Chondrocyte (in vitro differentiated cells): Measurements from ENCODE around the gene MARVELD3. TPM values are rescaled to one million over a fixed set of nuclear protein-coding genes. Genes with fewer than 3 reads are reported as not detected.
"Not testable (repeated sequence)": the region's sequence is repeated elsewhere in the genome, so short reads cannot be mapped to it uniquely, and the experiment has no call there.

Experiments used
- DNase-seq: peaks from one replicate; pipeline ENCODE4 v3.0.0; 2021; ENCODE audit warnings: mixed read lengths, low spot score
- H3K27ac Mint-ChIP-seq: one replicate; pipeline ENCODE4 v1.8.0; 2021; ENCODE audit warnings: mild to moderate bottlenecking, moderate library complexity, mixed read lengths; ENCODE audit not compliant: unreplicated experiment
- H3K27me3 Mint-ChIP-seq: 2 replicates; pipeline ENCODE4 v1.8.0; 2021; ENCODE audit warnings: low read depth, mixed read lengths
- H3K36me3 Mint-ChIP-seq: 2 replicates; pipeline ENCODE4 v1.8.0; 2021; ENCODE audit warnings: low read depth, mixed read lengths
- H3K4me1 Mint-ChIP-seq: 2 replicates; pipeline ENCODE4 v1.8.0; 2021; ENCODE audit warnings: low read depth, mild to moderate bottlenecking, mixed read lengths
- H3K4me3 Mint-ChIP-seq: one replicate; pipeline ENCODE4 v1.8.0; 2021; ENCODE audit warnings: mild to moderate bottlenecking, moderate library complexity, mixed read lengths; ENCODE audit not compliant: unreplicated experiment
- H3K9me3 Mint-ChIP-seq: 2 replicates; pipeline ENCODE4 v1.8.0; 2021; ENCODE audit warnings: low read depth, mixed read lengths
- long read RNA-seq: library from polyadenylated mRNA; stranded (forward); transcript quantifications from one replicate; pipeline ENCODE4 v2.0.0, GENCODE V29; 2021
- total RNA-seq: library from RNA; stranded (reverse); gene quantifications from 3 replicates; pipeline ENCODE4 v1.2.1, GENCODE V29; 2021
- TF ChIP-seq, protein P1 (sequence below): fragments of 200-600 bp; sonication (generic); IDR thresholded peaks from 2 replicates; pipeline ENCODE4 v1.5.0; 2021; ENCODE audit warnings: antibody characterized with exemption, mild to moderate bottlenecking, moderate library complexity

The MARVELD3 gene, protein sequence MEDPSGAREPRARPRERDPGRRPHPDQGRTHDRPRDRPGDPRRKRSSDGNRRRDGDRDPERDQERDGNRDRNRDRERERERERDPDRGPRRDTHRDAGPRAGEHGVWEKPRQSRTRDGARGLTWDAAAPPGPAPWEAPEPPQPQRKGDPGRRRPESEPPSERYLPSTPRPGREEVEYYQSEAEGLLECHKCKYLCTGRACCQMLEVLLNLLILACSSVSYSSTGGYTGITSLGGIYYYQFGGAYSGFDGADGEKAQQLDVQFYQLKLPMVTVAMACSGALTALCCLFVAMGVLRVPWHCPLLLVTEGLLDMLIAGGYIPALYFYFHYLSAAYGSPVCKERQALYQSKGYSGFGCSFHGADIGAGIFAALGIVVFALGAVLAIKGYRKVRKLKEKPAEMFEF
- 0.39 to 2.4 TPM (median 2.1 TPM) in 3 replicates for total RNA-seq
- long read RNA-seq, partial matches to known transcripts: 1 of 7 reads
- long read RNA-seq, other reads (novel, unspliced or antisense): 0 of 7 reads

DNA sequence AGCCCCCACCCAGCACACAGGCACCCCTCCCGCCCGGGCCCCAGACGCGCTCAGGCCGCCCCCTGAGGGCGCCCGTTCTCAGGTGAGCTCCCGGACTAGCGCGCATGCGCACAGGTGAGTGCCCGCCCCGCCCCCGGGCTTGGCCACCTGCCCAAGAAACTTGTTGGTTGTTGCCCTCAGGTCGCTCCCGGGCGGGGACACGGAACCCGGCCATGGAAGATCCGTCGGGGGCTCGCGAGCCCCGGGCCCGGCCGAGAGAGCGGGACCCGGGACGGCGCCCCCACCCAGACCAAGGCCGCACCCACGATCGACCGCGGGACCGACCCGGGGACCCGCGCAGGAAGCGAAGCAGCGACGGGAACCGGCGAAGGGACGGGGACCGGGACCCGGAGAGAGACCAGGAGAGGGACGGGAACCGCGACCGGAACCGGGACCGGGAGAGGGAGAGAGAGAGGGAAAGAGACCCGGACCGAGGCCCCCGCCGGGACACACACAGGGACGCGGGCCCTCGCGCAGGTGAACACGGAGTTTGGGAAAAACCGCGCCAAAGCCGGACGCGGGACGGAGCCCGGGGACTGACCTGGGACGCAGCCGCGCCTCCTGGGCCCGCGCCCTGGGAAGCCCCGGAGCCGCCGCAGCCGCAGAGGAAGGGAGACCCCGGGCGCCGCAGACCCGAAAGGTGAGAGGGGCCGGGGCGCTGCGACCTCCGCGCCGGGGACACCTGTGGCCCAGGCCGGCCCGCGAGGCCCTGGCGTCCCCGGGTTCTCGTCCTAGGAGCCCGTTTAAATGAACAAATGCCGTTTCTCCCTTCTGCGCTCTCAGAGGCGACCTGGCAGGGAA, at the start of gene MARVELD3:
Gene MARVELD3 (plus strand): TSS at position 167 of the 840 bp plus-strand sequence. CDS start 46 bp downstream, at position 213.
- no peak for DNase-seq
- Mint-ChIP-seq H3K27ac (no peak within 1 kb of the TSS), H3K4me1 (peaks cover 25% of the 10 kb centered on the region), H3K27me3 (no peaks in the 10 kb centered on the region), H3K4me3 (peak within 1 kb of the TSS; percentile 63), H3K9me3 (no peaks in the 10 kb centered on the region), H3K36me3 (no peaks in the 10 kb centered on the region)
- TF ChIP-seq, protein P1, sequence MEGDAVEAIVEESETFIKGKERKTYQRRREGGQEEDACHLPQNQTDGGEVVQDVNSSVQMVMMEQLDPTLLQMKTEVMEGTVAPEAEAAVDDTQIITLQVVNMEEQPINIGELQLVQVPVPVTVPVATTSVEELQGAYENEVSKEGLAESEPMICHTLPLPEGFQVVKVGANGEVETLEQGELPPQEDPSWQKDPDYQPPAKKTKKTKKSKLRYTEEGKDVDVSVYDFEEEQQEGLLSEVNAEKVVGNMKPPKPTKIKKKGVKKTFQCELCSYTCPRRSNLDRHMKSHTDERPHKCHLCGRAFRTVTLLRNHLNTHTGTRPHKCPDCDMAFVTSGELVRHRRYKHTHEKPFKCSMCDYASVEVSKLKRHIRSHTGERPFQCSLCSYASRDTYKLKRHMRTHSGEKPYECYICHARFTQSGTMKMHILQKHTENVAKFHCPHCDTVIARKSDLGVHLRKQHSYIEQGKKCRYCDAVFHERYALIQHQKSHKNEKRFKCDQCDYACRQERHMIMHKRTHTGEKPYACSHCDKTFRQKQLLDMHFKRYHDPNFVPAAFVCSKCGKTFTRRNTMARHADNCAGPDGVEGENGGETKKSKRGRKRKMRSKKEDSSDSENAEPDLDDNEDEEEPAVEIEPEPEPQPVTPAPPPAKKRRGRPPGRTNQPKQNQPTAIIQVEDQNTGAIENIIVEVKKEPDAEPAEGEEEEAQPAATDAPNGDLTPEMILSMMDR: no peak

DNA sequence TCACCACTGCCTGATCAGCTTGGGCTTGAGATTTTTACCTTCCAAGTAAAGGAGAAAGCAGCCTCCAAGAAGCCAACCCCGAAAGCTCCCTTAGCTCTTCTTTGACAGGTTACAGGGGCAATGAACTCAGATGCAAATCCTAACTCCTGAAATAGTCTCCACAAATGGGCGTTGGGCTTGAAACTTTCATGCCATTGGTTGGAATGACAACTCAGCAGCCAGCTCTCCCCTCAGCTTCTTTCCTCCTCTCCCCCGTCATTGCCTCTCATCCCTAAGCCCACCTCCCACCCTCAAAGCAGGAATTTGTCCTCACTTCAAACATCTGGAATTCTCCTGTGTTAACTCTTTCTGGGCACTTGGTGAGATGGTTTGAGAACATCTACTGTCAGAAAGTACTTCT, 49.0 kb upstream of the MARVELD3 start, which contains the start of gene TAT:
Gene TAT (minus strand): TSS at position 122 of the 400 bp plus-strand sequence. CDS start 677 bp downstream, outside the sequence.
- TF ChIP-seq, protein P1: no peak
- no peaks in the 10 kb centered on the region for H3K4me1 Mint-ChIP-seq
- H3K36me3 Mint-ChIP-seq: no peaks in the 10 kb centered on the region
- H3K9me3 Mint-ChIP-seq: no peaks in the 10 kb centered on the region
- no peak within 1 kb of the TSS for H3K27ac Mint-ChIP-seq
- DNase-seq: no peak
- peaks cover 36% of the 10 kb centered on the region for H3K27me3 Mint-ChIP-seq
- no peak within 1 kb of the TSS for H3K4me3 Mint-ChIP-seq

DNA sequence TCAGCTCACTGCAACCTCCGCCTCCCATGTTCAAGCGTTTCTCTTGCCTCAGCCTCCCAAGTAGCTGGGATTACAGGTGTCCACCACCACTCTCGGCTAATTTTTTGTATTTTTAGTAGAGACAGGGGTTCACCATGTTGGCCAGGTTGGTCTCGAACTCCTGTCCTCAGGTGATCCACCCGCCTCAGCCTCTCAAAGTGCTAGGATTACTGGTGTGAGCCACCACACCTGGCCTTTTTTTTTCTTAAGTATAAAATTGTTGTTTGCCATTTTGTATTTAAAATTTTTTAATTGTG, 43.5 kb upstream of the MARVELD3 start:
- not testable (repeated sequence) for H3K36me3 Mint-ChIP-seq, H3K9me3 Mint-ChIP-seq, H3K4me1 Mint-ChIP-seq, H3K27ac Mint-ChIP-seq, H3K4me3 Mint-ChIP-seq, DNase-seq
- H3K27me3 Mint-ChIP-seq: peaks cover 35% of the 10 kb centered on the region

DNA sequence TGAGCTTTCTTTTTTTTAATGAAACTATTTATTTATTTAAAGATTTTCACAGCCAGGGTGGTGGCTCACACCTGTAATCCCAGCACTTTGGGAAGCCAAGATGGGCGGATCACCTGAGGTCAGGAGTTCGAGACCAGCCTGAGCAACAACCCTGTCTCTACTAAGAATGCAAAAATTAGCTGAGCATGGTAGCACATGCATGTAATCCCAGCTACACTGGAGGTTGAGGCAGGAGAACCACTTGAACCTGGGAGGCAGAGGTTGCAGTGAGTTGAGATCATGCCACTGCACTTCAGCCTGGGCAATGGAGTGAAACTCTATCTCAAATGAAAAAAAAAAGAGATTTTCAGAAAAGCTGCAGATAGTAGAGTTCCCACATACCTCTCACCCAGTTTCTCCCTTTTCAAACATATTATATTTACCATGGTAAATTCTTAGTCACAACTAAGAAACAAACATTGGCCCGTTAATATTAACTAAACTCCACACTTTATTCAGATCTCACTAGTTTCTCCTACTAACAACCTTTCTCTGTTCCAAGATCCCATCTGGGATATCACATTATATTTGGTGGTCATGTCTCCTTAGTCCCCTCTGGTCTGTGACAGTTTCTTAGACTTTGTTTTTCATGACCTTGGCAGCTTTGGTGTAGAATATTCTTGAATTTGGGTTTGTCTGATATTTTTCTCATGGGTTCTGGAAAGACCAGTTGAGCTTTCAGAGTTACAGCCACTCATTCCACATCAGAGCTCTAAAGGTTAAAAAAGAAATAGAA, 41.3 kb upstream of the MARVELD3 start:
- Mint-ChIP-seq H3K27me3 (peaks cover 41% of the 10 kb centered on the region), H3K9me3 (no peaks in the 10 kb centered on the region), H3K4me3 (no peak overlapping the region), H3K4me1 (no peaks in the 10 kb centered on the region), H3K27ac (no peak overlapping the region), H3K36me3 (no peaks in the 10 kb centered on the region)
- no peak for DNase-seq
- TF ChIP-seq, protein P1: no peak

DNA sequence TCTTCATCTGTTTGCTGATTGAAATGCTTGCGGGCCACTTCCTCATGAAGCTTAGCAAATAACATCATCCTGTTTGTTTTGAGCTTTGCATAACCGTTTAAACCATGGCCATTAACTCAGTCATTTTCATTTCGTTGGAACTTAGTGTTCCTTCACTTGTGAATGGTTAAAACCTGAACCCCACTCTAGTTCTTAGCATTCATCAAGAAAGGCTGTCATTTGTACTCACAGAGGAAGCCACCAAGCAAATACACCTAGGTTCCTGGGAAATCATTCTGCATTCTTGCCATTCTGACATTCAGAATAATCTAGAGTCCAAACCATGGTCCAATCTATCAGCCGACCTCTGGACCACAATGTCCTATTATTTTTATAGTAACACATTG, 40.7 kb upstream of the MARVELD3 start:
- H3K4me3 Mint-ChIP-seq: no peak overlapping the region
- TF ChIP-seq, protein P1: no peak
- no peaks in the 10 kb centered on the region for H3K9me3 Mint-ChIP-seq
- peaks cover 41% of the 10 kb centered on the region for H3K27me3 Mint-ChIP-seq
- H3K27ac Mint-ChIP-seq: no peak overlapping the region
- no peaks in the 10 kb centered on the region for H3K4me1 Mint-ChIP-seq
- DNase-seq: no peak
- H3K36me3 Mint-ChIP-seq: no peaks in the 10 kb centered on the region

DNA sequence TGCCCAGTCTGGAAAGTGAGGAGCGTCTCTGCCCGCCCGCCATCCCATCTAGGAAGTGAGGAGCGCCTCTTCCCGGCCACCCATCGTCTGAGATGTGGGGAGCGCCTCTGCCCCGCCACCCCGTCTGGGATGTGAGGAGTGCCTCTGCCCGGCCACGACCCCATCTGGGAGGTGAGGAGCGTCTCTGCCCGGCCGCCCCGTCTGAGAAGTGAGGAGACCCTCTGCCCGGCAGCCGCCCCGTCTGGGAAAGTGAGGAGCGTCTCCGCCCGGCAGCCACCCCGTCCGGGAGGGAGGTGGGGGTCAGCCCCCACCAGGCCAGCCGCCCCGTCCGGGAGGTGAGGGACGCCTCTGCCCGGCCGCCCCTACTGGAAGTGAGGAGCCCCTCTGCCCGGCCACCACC, 36.6 kb upstream of the MARVELD3 start:
- not testable (repeated sequence) for H3K4me3 Mint-ChIP-seq, H3K9me3 Mint-ChIP-seq, H3K27ac Mint-ChIP-seq, H3K36me3 Mint-ChIP-seq, DNase-seq, H3K4me1 Mint-ChIP-seq
- peaks cover 52% of the 10 kb centered on the region for H3K27me3 Mint-ChIP-seq

DNA sequence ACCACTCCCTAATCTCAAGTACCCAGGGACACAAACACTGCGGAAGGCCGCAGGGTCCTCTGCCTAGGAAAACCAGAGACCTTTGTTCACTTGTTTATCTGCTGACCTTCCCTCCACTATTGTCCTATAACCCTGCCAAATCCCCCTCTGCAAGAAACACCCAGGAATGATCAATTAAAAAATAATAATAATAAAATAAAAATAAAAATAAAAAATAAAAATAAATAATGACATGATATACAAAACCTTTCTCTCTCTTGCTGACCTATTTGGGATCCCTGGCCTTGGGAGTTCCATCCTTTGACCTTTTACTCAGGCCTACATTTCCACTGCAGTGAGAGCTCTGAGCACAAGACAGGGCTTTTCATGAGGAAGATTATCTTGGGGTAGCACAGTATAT, 35.9 kb upstream of the MARVELD3 start:
- H3K27ac Mint-ChIP-seq, H3K4me1 Mint-ChIP-seq, H3K4me3 Mint-ChIP-seq, H3K9me3 Mint-ChIP-seq, H3K36me3 Mint-ChIP-seq, DNase-seq: not testable (repeated sequence)
- peaks cover 47% of the 10 kb centered on the region for H3K27me3 Mint-ChIP-seq
